Mesenchymal stem cell (in vitro differentiated cells and primary cell): ENCODE measurements around the gene COL11A2.

ENCODE experiments used
- DNase-seq: peaks from one replicate; pipeline ENCODE4 v3.0.0-alpha.2; 2013
- H2AFZ ChIP-seq: one replicate; pipeline ENCODE4 v1.6.1; 2013; ENCODE audit warnings: low read depth, mild to moderate bottlenecking, control low read depth, inconsistent platforms, low read length, moderate library complexity
- H2AK5ac ChIP-seq: 2 replicates; pipeline ENCODE4 v1.6.1; 2013; ENCODE audit warnings: low read length, moderate library complexity, mild to moderate bottlenecking, inconsistent platforms; ENCODE audit not compliant: severe bottlenecking
- H2BK120ac ChIP-seq: one replicate; pipeline ENCODE4 v1.6.1; 2013; ENCODE audit warnings: low read depth, mild to moderate bottlenecking, inconsistent platforms, low read length, moderate library complexity
- H2BK12ac ChIP-seq, 2 experiments: one replicate each; pipeline ENCODE4 v1.6.1; 2013; ENCODE audit warnings: inconsistent platforms in 2 of 2, low read length in 2 of 2, mild to moderate bottlenecking in 2 of 2, moderate library complexity in 2 of 2, control low read depth in 1 of 2
- H2BK15ac ChIP-seq: one replicate; pipeline ENCODE4 v1.6.1; 2013; ENCODE audit warnings: mild to moderate bottlenecking, low read depth, inconsistent platforms; ENCODE audit not compliant: poor library complexity, severe bottlenecking
- H2BK5ac ChIP-seq: 2 replicates; pipeline ENCODE4 v1.6.1; 2013; ENCODE audit warnings: low read depth, mild to moderate bottlenecking, low read length, control low read depth, inconsistent platforms; ENCODE audit not compliant: poor library complexity, severe bottlenecking
- H3K14ac ChIP-seq, 2 experiments: one replicate each; pipeline ENCODE4 v1.6.1; 2013; ENCODE audit warnings: inconsistent platforms in 2 of 2, low read length in 2 of 2, control low read depth in 1 of 2, mild to moderate bottlenecking in 1 of 2, moderate library complexity in 1 of 2
- H3K18ac ChIP-seq, 2 experiments: one replicate each; pipeline ENCODE4 v1.6.1; 2013; ENCODE audit warnings: inconsistent platforms in 2 of 2, low read length in 2 of 2, control low read depth in 1 of 2, low read depth in 1 of 2, mild to moderate bottlenecking in 1 of 2
- H3K23ac ChIP-seq, 2 experiments: one replicate each; pipeline ENCODE4 v1.6.1; 2013; ENCODE audit warnings: inconsistent platforms in 2 of 2, low read length in 2 of 2, mild to moderate bottlenecking in 2 of 2, moderate library complexity in 2 of 2, control low read depth in 1 of 2
- H3K27ac ChIP-seq: 2 replicates; pipeline ENCODE4 v1.5.1; 2013; ENCODE audit warnings: mild to moderate bottlenecking, moderate library complexity, low read length, control low read depth, inconsistent platforms; ENCODE audit not compliant: poor library complexity, severe bottlenecking
- H3K27me3 ChIP-seq, 2 experiments: 2 replicates each; pipeline versions ENCODE4 v1.6.1 to v1.7.0; 2013; ENCODE audit warnings: low read length in 2 of 2, mild to moderate bottlenecking in 2 of 2, moderate library complexity in 2 of 2, control low read depth in 1 of 2, inconsistent platforms in 1 of 2; ENCODE audit not compliant: control insufficient read depth in 1 of 2, insufficient read depth in 1 of 2
- H3K36me3 ChIP-seq, 2 experiments: 2 replicates each; pipeline versions ENCODE4 v1.6.1 to v1.7.0; 2013; ENCODE audit warnings: low read length in 2 of 2, control low read depth in 1 of 2, inconsistent platforms in 1 of 2, low read depth in 1 of 2, mild to moderate bottlenecking in 1 of 2; ENCODE audit not compliant: insufficient read depth in 2 of 2, control insufficient read depth in 1 of 2
- H3K4ac ChIP-seq, 2 experiments: one replicate each; pipeline ENCODE4 v1.6.1; 2013; ENCODE audit warnings: inconsistent platforms in 2 of 2, low read length in 2 of 2, mild to moderate bottlenecking in 2 of 2, moderate library complexity in 2 of 2, control low read depth in 1 of 2, low read depth in 1 of 2
- H3K4me1 ChIP-seq: 2 replicates; pipeline ENCODE4 v1.6.1; 2013; ENCODE audit warnings: low read depth, low read length, control low read depth; ENCODE audit not compliant: control insufficient read depth, insufficient read depth
- H3K4me2 ChIP-seq: 2 replicates; pipeline ENCODE4 v1.6.1; 2013; ENCODE audit warnings: low read length, mild to moderate bottlenecking, inconsistent platforms; ENCODE audit not compliant: poor library complexity, severe bottlenecking
- H3K4me3 ChIP-seq, 2 experiments: 2 replicates each; pipeline versions ENCODE4 v1.5.1 to v1.7.0; 2013; ENCODE audit warnings: low read length in 2 of 2, mild to moderate bottlenecking in 2 of 2, control low read depth in 1 of 2, low read depth in 1 of 2; ENCODE audit not compliant: insufficient read depth in 1 of 2
- H3K79me1 ChIP-seq: replicated peaks from 2 replicates; pipeline ENCODE4 v1.6.1; 2013; ENCODE audit warnings: mild to moderate bottlenecking, control low read depth, low read length, inconsistent platforms; ENCODE audit not compliant: poor library complexity, severe bottlenecking
- H3K9ac ChIP-seq: 2 replicates; pipeline ENCODE4 v1.7.0; 2013; ENCODE audit warnings: mild to moderate bottlenecking, low read length, moderate library complexity
- H3K9me3 ChIP-seq: 2 replicates; pipeline ENCODE4 v1.7.0; 2013; ENCODE audit warnings: mild to moderate bottlenecking, low read length; ENCODE audit not compliant: control insufficient read depth
- H4K8ac ChIP-seq: one replicate; pipeline ENCODE4 v1.6.1; 2013; ENCODE audit warnings: inconsistent platforms, mild to moderate bottlenecking, low read length, moderate library complexity
- H4K91ac ChIP-seq: one replicate; pipeline ENCODE4 v1.6.1; 2013; ENCODE audit warnings: mild to moderate bottlenecking, low read length, inconsistent platforms
- WGBS: methylation state at CpG from one replicate; pipeline ENCODE4 v1.1.7; 2013; ENCODE audit warnings: mixed read lengths; 5-methylcytosine and 5-hydroxymethylcytosine counted together

The COL11A2 gene

DNA sequence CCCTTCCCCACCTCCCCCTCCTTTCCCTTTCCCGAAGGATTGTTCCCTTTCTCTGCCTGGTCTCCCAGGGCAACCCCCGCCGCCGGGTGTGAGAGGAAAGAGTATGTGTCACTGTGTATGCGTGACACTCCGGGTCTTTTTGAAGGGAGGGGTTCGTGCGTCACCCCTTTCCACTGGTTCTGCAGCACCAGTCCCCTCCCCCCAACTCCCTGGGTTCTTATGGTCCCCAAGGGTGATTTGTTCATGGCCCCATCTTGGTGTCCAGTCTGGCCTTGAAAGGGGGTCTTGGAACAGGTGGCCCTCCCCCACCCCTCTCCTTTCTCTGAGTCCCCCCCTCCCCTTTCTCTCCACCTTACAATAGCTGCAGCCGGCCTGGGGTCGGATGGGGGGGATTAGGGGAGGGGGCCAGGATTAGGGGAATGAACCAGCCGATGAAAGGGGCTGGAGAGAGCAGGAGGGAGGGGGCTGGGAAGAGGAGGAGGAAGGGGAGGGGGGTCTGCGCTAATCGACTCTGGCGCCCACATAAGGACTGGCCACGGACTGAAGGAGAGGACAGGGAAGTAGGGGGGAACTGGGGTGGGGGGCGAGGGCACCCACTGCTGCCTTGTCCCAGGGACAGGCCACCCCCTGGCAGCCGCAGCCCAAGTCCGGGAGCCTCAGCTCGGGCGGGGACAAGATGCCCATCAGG is 14.7 kb upstream of the COL11A2 start:
- H3K9me3 ChIP-seq = no peaks in the 10 kb centered on the region
- H2BK15ac ChIP-seq = no peak overlapping the region
- no peak overlapping the region for H2AFZ ChIP-seq
- H2BK12ac ChIP-seq = peak overlapping the region in 1 of 2 experiments; percentile 21
- peak overlapping the region; percentile 88 to 96 for H3K4me3 ChIP-seq
- H2BK120ac ChIP-seq = peak overlapping the region; percentile 83
- peak overlapping the region; percentile 83 for H4K8ac ChIP-seq
- H3K36me3 ChIP-seq = peaks cover 39 to 46% of the 10 kb centered on the region in 2 experiments
- peaks cover 43% of the 10 kb centered on the region for H3K4me1 ChIP-seq
- WGBS = 10% methylated on average over 11 of the region's 20 CpGs
- DNase-seq = peak; percentile 94
- H4K91ac ChIP-seq = peak overlapping the region; percentile 66
- H3K4me2 ChIP-seq = peak overlapping the region; percentile 89
- peak overlapping the region in 1 of 2 experiments; percentile 75 for H3K4ac ChIP-seq
- peaks cover 12% of the 10 kb centered on the region for H3K79me1 ChIP-seq
- H3K18ac ChIP-seq = peak overlapping the region; percentile 80 to 89
- H2AK5ac ChIP-seq = peak overlapping the region; percentile 56
- no peak overlapping the region for H3K23ac ChIP-seq
- H2BK5ac ChIP-seq = no peak overlapping the region
- peak overlapping the region in 1 of 2 experiments; percentile 85 for H3K14ac ChIP-seq
- H3K27ac ChIP-seq = no peak overlapping the region
- no peaks in the 10 kb centered on the region for H3K27me3 ChIP-seq
- peak overlapping the region; percentile 100 for H3K9ac ChIP-seq

DNA sequence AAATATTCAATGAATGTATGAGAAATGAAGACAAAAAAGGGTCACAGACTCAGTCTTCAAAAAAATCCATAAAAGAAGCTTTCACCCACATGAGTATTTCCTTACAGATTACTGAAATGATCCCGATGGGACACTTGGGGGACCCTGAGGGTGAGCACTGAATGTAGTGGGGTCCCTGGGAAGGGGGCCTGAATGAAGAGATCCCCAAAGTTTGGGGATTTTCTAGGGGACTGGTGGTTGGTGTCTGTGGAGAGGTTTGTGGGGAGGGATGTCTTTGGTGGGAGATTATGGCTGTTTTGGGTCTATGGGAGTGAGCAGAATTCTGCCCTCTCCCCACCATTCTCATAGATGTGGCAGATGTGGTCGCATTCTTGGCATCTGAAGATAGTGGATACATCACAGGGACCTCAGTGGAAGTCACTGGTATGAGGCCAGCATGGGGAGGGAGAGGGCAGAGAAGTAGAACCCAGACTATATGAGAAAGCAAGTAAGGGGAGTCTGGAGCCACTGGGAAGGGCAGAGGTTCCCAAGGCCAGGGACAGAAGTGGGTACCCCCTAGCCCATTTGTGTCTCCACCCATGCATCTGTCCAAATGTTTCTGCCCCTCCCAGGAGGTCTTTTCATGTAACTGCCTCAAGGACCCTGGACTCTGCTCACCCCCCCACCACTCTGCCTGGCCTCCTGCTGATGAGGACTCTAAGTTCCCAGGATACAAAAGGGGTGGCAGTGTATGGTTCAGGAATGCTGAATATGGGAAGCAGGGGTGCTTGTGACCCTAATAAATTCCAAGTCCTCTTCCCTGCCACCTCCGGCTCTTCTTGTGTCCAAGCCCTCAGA is 14.0 kb upstream of the COL11A2 start:
- Histone ChIP-seq H3K27me3 (no peaks in the 10 kb centered on the region), H3K18ac (peak overlapping the region in 1 of 2 experiments; percentile 80), H2BK15ac (no peak overlapping the region), H3K9ac (peak overlapping the region; percentile 68), H2AK5ac (peak overlapping the region; percentile 27), H3K4me1 (peaks cover 49% of the 10 kb centered on the region), H2AFZ (no peak overlapping the region), H4K8ac (no peak overlapping the region), H2BK12ac (no peak overlapping the region), H3K79me1 (peaks cover 12% of the 10 kb centered on the region), H3K9me3 (no peaks in the 10 kb centered on the region), H3K4me2 (no peak overlapping the region), H3K4ac (no peak overlapping the region), H3K14ac (no peak overlapping the region), H3K36me3 (peaks cover 37 to 44% of the 10 kb centered on the region in 2 experiments), H3K4me3 (no peak overlapping the region), H2BK120ac (no peak overlapping the region), H2BK5ac (no peak overlapping the region), H3K23ac (no peak overlapping the region), H3K27ac (no peak overlapping the region), H4K91ac (no peak overlapping the region)
- peak; percentile 46 for DNase-seq
- WGBS = 87% methylated on average over 3 of the region's 3 CpGs

DNA sequence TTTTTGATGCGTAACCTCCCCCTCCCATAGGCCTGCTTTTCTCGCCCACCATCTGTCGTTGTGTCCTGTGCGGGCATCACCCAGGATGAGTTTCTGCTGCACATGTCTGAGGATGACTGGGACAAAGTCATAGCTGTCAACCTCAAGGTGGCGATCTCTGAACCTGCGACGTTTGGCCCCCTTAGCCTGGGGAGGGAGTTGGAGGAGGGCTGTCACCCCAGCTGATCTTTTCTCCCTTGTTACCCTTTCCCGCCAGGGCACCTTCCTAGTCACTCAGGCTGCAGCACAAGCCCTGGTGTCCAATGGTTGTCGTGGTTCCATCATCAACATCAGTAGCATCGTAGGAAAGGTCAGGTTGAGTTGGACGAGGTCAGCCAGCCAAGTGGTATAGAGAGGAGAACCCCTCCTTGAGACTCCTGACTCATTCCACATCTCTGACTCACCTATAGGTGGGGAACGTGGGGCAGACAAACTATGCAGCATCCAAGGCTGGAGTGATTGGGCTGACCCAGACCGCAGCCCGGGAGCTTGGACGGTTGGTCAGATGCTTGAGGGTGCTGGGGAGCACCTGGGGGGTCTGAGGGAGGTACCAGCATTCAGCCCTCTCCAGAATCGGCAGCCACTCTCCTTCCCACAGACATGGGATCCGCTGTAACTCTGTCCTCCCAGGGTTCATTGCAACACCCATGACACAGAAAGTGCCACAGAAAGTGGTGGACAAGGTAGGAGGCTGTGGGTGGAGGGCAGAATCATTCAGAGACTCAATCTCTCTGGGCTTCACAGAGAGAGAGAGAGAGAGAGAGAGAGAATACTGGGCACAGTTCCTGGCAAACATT is 13.1 kb upstream of the COL11A2 start:
- no peak overlapping the region for H3K14ac ChIP-seq
- peak overlapping the region; percentile 97 for H3K4me2 ChIP-seq
- H2BK15ac ChIP-seq = peak overlapping the region; percentile 44
- peaks cover 49% of the 10 kb centered on the region for H3K4me1 ChIP-seq
- peaks cover 10% of the 10 kb centered on the region for H3K79me1 ChIP-seq
- no peak overlapping the region for H4K91ac ChIP-seq
- no peak overlapping the region for H2BK5ac ChIP-seq
- peak overlapping the region; percentile 84 for H4K8ac ChIP-seq
- no peak overlapping the region for H3K23ac ChIP-seq
- no peaks in the 10 kb centered on the region for H3K27me3 ChIP-seq
- H3K36me3 ChIP-seq = peaks cover 31 to 38% of the 10 kb centered on the region in 2 experiments
- H3K4ac ChIP-seq = peak overlapping the region; percentile 82 to 86
- H3K9me3 ChIP-seq = no peaks in the 10 kb centered on the region
- no peak overlapping the region for H2BK120ac ChIP-seq
- peak; percentile 59 for DNase-seq
- 36% methylated on average over 7 of the region's 17 CpGs for WGBS
- peak overlapping the region; percentile 36 for H3K27ac ChIP-seq
- H2AFZ ChIP-seq = no peak overlapping the region
- H3K9ac ChIP-seq = peak overlapping the region; percentile 84
- H3K4me3 ChIP-seq = peak overlapping the region; percentile 79 to 86
- H3K18ac ChIP-seq = peak overlapping the region; percentile 81 to 95
- peak overlapping the region; percentile 54 for H2AK5ac ChIP-seq
- H2BK12ac ChIP-seq = peak overlapping the region in 1 of 2 experiments; percentile 11
